ENCODE measurements around the gene SRM.

GRCh38 chr1:11055676-11056075 is 4.1 kb downstream of the SRM start:
- TF ChIP-seq ZNF184 (tag by site-specific recombination; IDR thresholded peaks at IDR 0.05), result no peak
- TF ChIP-seq, protein P1, sequence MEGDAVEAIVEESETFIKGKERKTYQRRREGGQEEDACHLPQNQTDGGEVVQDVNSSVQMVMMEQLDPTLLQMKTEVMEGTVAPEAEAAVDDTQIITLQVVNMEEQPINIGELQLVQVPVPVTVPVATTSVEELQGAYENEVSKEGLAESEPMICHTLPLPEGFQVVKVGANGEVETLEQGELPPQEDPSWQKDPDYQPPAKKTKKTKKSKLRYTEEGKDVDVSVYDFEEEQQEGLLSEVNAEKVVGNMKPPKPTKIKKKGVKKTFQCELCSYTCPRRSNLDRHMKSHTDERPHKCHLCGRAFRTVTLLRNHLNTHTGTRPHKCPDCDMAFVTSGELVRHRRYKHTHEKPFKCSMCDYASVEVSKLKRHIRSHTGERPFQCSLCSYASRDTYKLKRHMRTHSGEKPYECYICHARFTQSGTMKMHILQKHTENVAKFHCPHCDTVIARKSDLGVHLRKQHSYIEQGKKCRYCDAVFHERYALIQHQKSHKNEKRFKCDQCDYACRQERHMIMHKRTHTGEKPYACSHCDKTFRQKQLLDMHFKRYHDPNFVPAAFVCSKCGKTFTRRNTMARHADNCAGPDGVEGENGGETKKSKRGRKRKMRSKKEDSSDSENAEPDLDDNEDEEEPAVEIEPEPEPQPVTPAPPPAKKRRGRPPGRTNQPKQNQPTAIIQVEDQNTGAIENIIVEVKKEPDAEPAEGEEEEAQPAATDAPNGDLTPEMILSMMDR (tag by site-specific recombination; IDR thresholded peaks at IDR 0.05), result no peak
- TF ChIP-seq ZNF426 (tag by site-specific recombination; IDR thresholded peaks at IDR 0.05), result no peak
- no peak for TF ChIP-seq ZNF266 (tag by site-specific recombination; IDR thresholded peaks at IDR 0.05; ENCODE audit: low read depth)
- no peak for TF ChIP-seq TRIM28 (IDR thresholded peaks at IDR 0.05; ENCODE audit: borderline replicate concordance, low read length)
- no peak for TF ChIP-seq ZNF2 (tag by site-specific recombination; IDR thresholded peaks at IDR 0.05)
- no peak for TF ChIP-seq PBX3 (CRISPR knock-in tag; IDR thresholded peaks at IDR 0.05)
- TF ChIP-seq, protein P2, sequence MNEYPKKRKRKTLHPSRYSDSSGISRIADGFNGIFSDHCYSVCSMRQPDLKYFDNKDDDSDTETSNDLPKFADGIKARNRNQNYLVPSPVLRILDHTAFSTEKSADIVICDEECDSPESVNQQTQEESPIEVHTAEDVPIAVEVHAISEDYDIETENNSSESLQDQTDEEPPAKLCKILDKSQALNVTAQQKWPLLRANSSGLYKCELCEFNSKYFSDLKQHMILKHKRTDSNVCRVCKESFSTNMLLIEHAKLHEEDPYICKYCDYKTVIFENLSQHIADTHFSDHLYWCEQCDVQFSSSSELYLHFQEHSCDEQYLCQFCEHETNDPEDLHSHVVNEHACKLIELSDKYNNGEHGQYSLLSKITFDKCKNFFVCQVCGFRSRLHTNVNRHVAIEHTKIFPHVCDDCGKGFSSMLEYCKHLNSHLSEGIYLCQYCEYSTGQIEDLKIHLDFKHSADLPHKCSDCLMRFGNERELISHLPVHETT (tag by site-specific recombination; IDR thresholded peaks at IDR 0.05), result no peak
- no peak for TF ChIP-seq ZNF785 (tag by site-specific recombination; IDR thresholded peaks at IDR 0.05)
- no peak for TF ChIP-seq ZBTB1 (tag by site-specific recombination; IDR thresholded peaks at IDR 0.05)

Measured in HEK293 (cell line).